GM18505 (cell line): Measurements from ENCODE around the gene ATG7.

ENCODE experiments used
- ATAC-seq: cut with Tn5 transposase; IDR thresholded peaks from one replicate; pipeline ENCODE4 v1.9.1; 2021; ENCODE audit not compliant: unreplicated experiment
- POLR2A ChIP-seq: IDR thresholded peaks from 4 replicates; pipeline ENCODE4 v1.6.1; 2011; ENCODE audit warnings: borderline replicate concordance; ENCODE audit not compliant: insufficient read depth, insufficient read length; ENCODE audit errors: extremely low read depth

Gene ATG7

GRCh38 chr3:11543141-11543947 lies 271.1 kb downstream of the ATG7 start:
- ATAC-seq: no peak

GRCh38 chr3:11543948-11544387 lies 271.8 kb downstream of the ATG7 start:
- TF ChIP-seq POLR2A: no peak
- no peak for ATAC-seq

More at GRCh38 chr3:11543141-11543947, 271.1 kb downstream of the ATG7 start:
- TF ChIP-seq POLR2A: no peak

GRCh38 chr3:11544412-11545181 lies 272.4 kb downstream of the ATG7 start:
- TF ChIP-seq POLR2A: no peak
- ATAC-seq: no peak

GRCh38 chr3:11545186-11545851 lies 273.1 kb downstream of the ATG7 start:
- no peak for TF ChIP-seq POLR2A
- no peak for ATAC-seq

- ATAC-seq: no peak
- TF ChIP-seq POLR2A: no peak
Measured at GRCh38 chr3:11546657-11547302, 274.6 kb downstream of the ATG7 start.

- no peak for ATAC-seq
- no peak for TF ChIP-seq POLR2A
Measured at GRCh38 chr3:11547498-11547897, 275.3 kb downstream of the ATG7 start.

GRCh38 chr3:11548721-11549131 lies 276.5 kb downstream of the ATG7 start:
- TF ChIP-seq POLR2A: no peak
- ATAC-seq: no peak

- no peak for TF ChIP-seq POLR2A
- ATAC-seq: no peak
Measured at GRCh38 chr3:11549580-11550140, 277.5 kb downstream of the ATG7 start.

GRCh38 chr3:11551036-11551435 lies 278.8 kb downstream of the ATG7 start:
- ATAC-seq: no peak
- no peak for TF ChIP-seq POLR2A

- TF ChIP-seq POLR2A: no peak
- ATAC-seq: no peak
Measured at GRCh38 chr3:11552289-11553264, 280.4 kb downstream of the ATG7 start.

- ATAC-seq: no peak
Measured at GRCh38 chr3:11553436-11554235, 281.4 kb downstream of the ATG7 start.

More at GRCh38 chr3:11553436-11554235, 281.4 kb downstream of the ATG7 start:
- TF ChIP-seq POLR2A: no peak
